Activated T-helper 2 cell treated with anti-CD3 and anti-CD28 coated beads, Interferon-gamma antibody, Interleukin-2, Interleukin-4, amounts not matched to agents 10 μg/mL and 5 μg/mL and 100 μg/mL, durations not matched to agents 14 hours and 24 hours and 36 hours (primary cell): ENCODE data around the gene CEP120. TPM values are rescaled to one million over a fixed set of nuclear protein-coding genes. Genes with fewer than 3 reads are reported as not detected.
"Not testable (repeated sequence)": the region's sequence is repeated elsewhere in the genome, so short reads cannot be mapped to it uniquely, and the experiment has no call there.

Experiments used
- DNase-seq: peaks from one replicate; pipeline ENCODE4 v3.0.0; 2021; ENCODE audit warnings: low spot score
- H3K27ac Mint-ChIP-seq: one replicate; pipeline ENCODE4 v1.8.0; 2021; ENCODE audit warnings: mixed read lengths
- H3K27me3 Mint-ChIP-seq: one replicate; pipeline ENCODE4 v1.8.0; 2021; ENCODE audit warnings: low read depth, mixed read lengths
- H3K36me3 Mint-ChIP-seq: one replicate; pipeline ENCODE4 v1.8.0; 2021; ENCODE audit warnings: low read depth, mixed read lengths
- H3K4me1 Mint-ChIP-seq: one replicate; pipeline ENCODE4 v1.8.0; 2021; ENCODE audit warnings: low read depth, mixed read lengths
- H3K4me3 Mint-ChIP-seq: one replicate; pipeline ENCODE4 v1.8.0; 2021; ENCODE audit warnings: low read depth, mild to moderate bottlenecking, moderate library complexity, mixed read lengths
- H3K9me3 Mint-ChIP-seq: one replicate; pipeline ENCODE4 v1.8.0; 2021; ENCODE audit warnings: mixed read lengths
- intact Hi-C: fragments of 100-400 bp; cut with micrococcal nuclease; formaldehyde crosslinking; loops from one replicate; pipeline ENCODE4 v1.15.1; 2023
- total RNA-seq: library from RNA; stranded (reverse); gene quantifications from 2 replicates; pipeline ENCODE4 v1.2.3, GENCODE V29; 2022

Gene CEP120
- total RNA-seq, 1 donor from 2014 or later, result 25.3 TPM

- H3K9me3 Mint-ChIP-seq, H3K27ac Mint-ChIP-seq, DNase-seq, H3K4me3 Mint-ChIP-seq, H3K4me1 Mint-ChIP-seq, intact Hi-C loops, H3K27me3 Mint-ChIP-seq: not testable (repeated sequence)
- peaks cover 64% of the 10 kb centered on the region for H3K36me3 Mint-ChIP-seq
These were observed 22.3 kb downstream of the CEP120 start for GRCh38 chr5:123400870-123401291.

- no peaks in the 10 kb centered on the region for H3K27me3 Mint-ChIP-seq
- intact Hi-C loops, result no loop called here
- no peaks in the 10 kb centered on the region for H3K9me3 Mint-ChIP-seq
- no peak overlapping the region for H3K27ac Mint-ChIP-seq
- no peaks in the 10 kb centered on the region for H3K4me1 Mint-ChIP-seq
- no peak overlapping the region for H3K4me3 Mint-ChIP-seq
- no peak for DNase-seq
- peaks cover 55% of the 10 kb centered on the region for H3K36me3 Mint-ChIP-seq
These were observed 25.0 kb downstream of the CEP120 start for GRCh38 chr5:123398058-123398733.

- no peaks in the 10 kb centered on the region for H3K27me3 Mint-ChIP-seq
- H3K36me3 Mint-ChIP-seq, result peaks cover 55% of the 10 kb centered on the region
- no peak overlapping the region for H3K27ac Mint-ChIP-seq
These were observed 25.7 kb downstream of the CEP120 start for GRCh38 chr5:123397538-123397937.

GRCh38 chr5:123391009-123391408 is 32.2 kb downstream of the CEP120 start:
- Mint-ChIP-seq H3K9me3 (no peaks in the 10 kb centered on the region), H3K27me3 (no peaks in the 10 kb centered on the region), H3K4me1 (no peaks in the 10 kb centered on the region), H3K36me3 (peaks cover 41% of the 10 kb centered on the region), H3K27ac (no peak overlapping the region), H3K4me3 (no peak overlapping the region)
- intact Hi-C loops, result no loop called here
- no peak for DNase-seq

More at GRCh38 chr5:123397538-123397937, 25.7 kb downstream of the CEP120 start:
- intact Hi-C loops, result no loop called here
- no peak for DNase-seq
- no peak overlapping the region for H3K4me3 Mint-ChIP-seq
- H3K9me3 Mint-ChIP-seq, result no peaks in the 10 kb centered on the region
- H3K4me1 Mint-ChIP-seq, result no peaks in the 10 kb centered on the region

- H3K4me3 Mint-ChIP-seq, result no peak overlapping the region
- intact Hi-C loops, result no loop called here
- peaks cover 39% of the 10 kb centered on the region for H3K36me3 Mint-ChIP-seq
- H3K27me3 Mint-ChIP-seq, result no peaks in the 10 kb centered on the region
- H3K4me1 Mint-ChIP-seq, result no peaks in the 10 kb centered on the region
- DNase-seq, result no peak
- no peaks in the 10 kb centered on the region for H3K9me3 Mint-ChIP-seq
- H3K27ac Mint-ChIP-seq, result no peak overlapping the region
These were observed 33.4 kb downstream of the CEP120 start for GRCh38 chr5:123389794-123390193.

- intact Hi-C loops, result no loop called here
- H3K27ac Mint-ChIP-seq, result no peak overlapping the region
- H3K9me3 Mint-ChIP-seq, result no peaks in the 10 kb centered on the region
- no peak overlapping the region for H3K4me3 Mint-ChIP-seq
- H3K27me3 Mint-ChIP-seq, result no peaks in the 10 kb centered on the region
- H3K4me1 Mint-ChIP-seq, result no peaks in the 10 kb centered on the region
- peaks cover 39% of the 10 kb centered on the region for H3K36me3 Mint-ChIP-seq
- no peak for DNase-seq
These were observed 35.9 kb downstream of the CEP120 start for GRCh38 chr5:123387313-123387712.

- H3K27me3 Mint-ChIP-seq, result no peaks in the 10 kb centered on the region
- no peaks in the 10 kb centered on the region for H3K9me3 Mint-ChIP-seq
- no peak for DNase-seq
- no peak overlapping the region for H3K4me3 Mint-ChIP-seq
- no peak overlapping the region for H3K27ac Mint-ChIP-seq
- peaks cover 4% of the 10 kb centered on the region for H3K4me1 Mint-ChIP-seq
- peaks cover 53% of the 10 kb centered on the region for H3K36me3 Mint-ChIP-seq
- intact Hi-C loops, result no loop called here
These were observed 41.0 kb downstream of the CEP120 start for GRCh38 chr5:123382252-123382651.

GRCh38 chr5:123371575-123372179 is 51.5 kb downstream of the CEP120 start:
- Mint-ChIP-seq H3K9me3 (no peaks in the 10 kb centered on the region), H3K27me3 (no peaks in the 10 kb centered on the region), H3K4me3 (no peak overlapping the region), H3K27ac (no peak overlapping the region), H3K4me1 (no peaks in the 10 kb centered on the region), H3K36me3 (peaks cover 47% of the 10 kb centered on the region)
- DNase-seq, result no peak
- intact Hi-C loops, result no loop called here

- no peak for DNase-seq
- H3K36me3 Mint-ChIP-seq, result peaks cover 29% of the 10 kb centered on the region
- no peak overlapping the region for H3K4me3 Mint-ChIP-seq
- H3K9me3 Mint-ChIP-seq, result no peaks in the 10 kb centered on the region
- no peak overlapping the region for H3K27ac Mint-ChIP-seq
- intact Hi-C loops, result no loop called here
- no peaks in the 10 kb centered on the region for H3K27me3 Mint-ChIP-seq
- no peaks in the 10 kb centered on the region for H3K4me1 Mint-ChIP-seq
These were observed 53.7 kb downstream of the CEP120 start for GRCh38 chr5:123369371-123369968.

GRCh38 chr5:123367739-123368138 is 55.5 kb downstream of the CEP120 start:
- Mint-ChIP-seq H3K36me3 (peaks cover 22% of the 10 kb centered on the region), H3K27ac (no peak overlapping the region), H3K27me3 (no peaks in the 10 kb centered on the region), H3K4me3 (no peak overlapping the region), H3K4me1 (no peaks in the 10 kb centered on the region), H3K9me3 (no peaks in the 10 kb centered on the region)
- no peak for DNase-seq
- intact Hi-C loops, result no loop called here

GRCh38 chr5:123365156-123365555 is 58.0 kb downstream of the CEP120 start:
- intact Hi-C loops, result no loop called here
- no peak for DNase-seq
- no peaks in the 10 kb centered on the region for H3K27me3 Mint-ChIP-seq
- H3K36me3 Mint-ChIP-seq, result peaks cover 20% of the 10 kb centered on the region
- H3K27ac Mint-ChIP-seq, result no peak overlapping the region
- H3K4me3 Mint-ChIP-seq, result no peak overlapping the region
- H3K4me1 Mint-ChIP-seq, result no peaks in the 10 kb centered on the region
- no peaks in the 10 kb centered on the region for H3K9me3 Mint-ChIP-seq

GRCh38 chr5:123364441-123365155 is 58.6 kb downstream of the CEP120 start:
- Mint-ChIP-seq H3K27ac (no peak overlapping the region), H3K9me3 (no peaks in the 10 kb centered on the region), H3K27me3 (no peaks in the 10 kb centered on the region), H3K4me3 (no peak overlapping the region), H3K36me3 (peaks cover 24% of the 10 kb centered on the region), H3K4me1 (no peaks in the 10 kb centered on the region)
- DNase-seq, result no peak
- intact Hi-C loops, result no loop called here

- intact Hi-C loops, result no loop called here
- Mint-ChIP-seq H3K36me3 (peaks cover 51% of the 10 kb centered on the region), H3K9me3 (peaks cover 12% of the 10 kb centered on the region), H3K4me1 (no peaks in the 10 kb centered on the region), H3K4me3 (no peak overlapping the region), H3K27ac (no peak overlapping the region), H3K27me3 (no peaks in the 10 kb centered on the region)
- no peak for DNase-seq
These were observed 62.3 kb downstream of the CEP120 start for GRCh38 chr5:123360910-123361309.
